Lower lobe of right lung (tissue), 2 donors: ENCODE results near the gene BTNL2. TPM values are rescaled to one million over a fixed set of nuclear protein-coding genes. Genes with fewer than 3 reads are reported as not detected.

ENCODE experiments used
- ATAC-seq, 2 donors: fragments of 200-7000 bp; cut with Tn5 transposase; one replicate each; pipeline ENCODE4 v1.9.1; 2020 to 2022; ENCODE audit warnings: mild to moderate bottlenecking in 2 of 2, moderate library complexity in 2 of 2
- DNase-seq: peaks from one replicate; pipeline ENCODE4 v3.0.0-alpha.2; 2020
- H3K27ac ChIP-seq: fragments of 200-600 bp; one replicate; pipeline ENCODE4 v1.8.0; 2022
- H3K27me3 ChIP-seq: fragments of 200-600 bp; one replicate; pipeline ENCODE4 v1.8.0; 2022; ENCODE audit warnings: low read depth
- H3K36me3 ChIP-seq: fragments of 200-600 bp; one replicate; pipeline ENCODE4 v1.8.0; 2022; ENCODE audit warnings: mild to moderate bottlenecking
- H3K4me1 ChIP-seq: fragments of 200-600 bp; one replicate; pipeline ENCODE4 v1.8.0; 2022
- H3K4me3 ChIP-seq: fragments of 200-600 bp; one replicate; pipeline ENCODE4 v1.8.0; 2022; ENCODE audit warnings: mild to moderate bottlenecking
- H3K9me3 ChIP-seq: fragments of 200-600 bp; one replicate; pipeline ENCODE4 v1.8.0; 2022
- intact Hi-C: fragments of 100-400 bp; cut with DNase I; formaldehyde crosslinking; loops from one replicate; pipeline ENCODE4 v1.11.0; 2022
- total RNA-seq: library from RNA; stranded (reverse); fragmentation: NEBNext Ultra II Directional; extraction: Animal tissue kit (Norgen Biotek cat#: 25700); gene quantifications from one replicate; pipeline ENCODE4 v1.2.1, GENCODE V29; 2021
- TF ChIP-seq, protein P1 (sequence below): fragments of 200-600 bp; IDR thresholded peaks from one replicate; pipeline ENCODE4 v1.8.0; 2022; ENCODE audit warnings: antibody characterized with exemption, mild to moderate bottlenecking
- donor health status: DM: no; HTN: yes; CAD: no; lungs with severe emphysema.

The BTNL2 gene
- total RNA-seq, 1 donor from 2014 or later = not detected

DNA sequence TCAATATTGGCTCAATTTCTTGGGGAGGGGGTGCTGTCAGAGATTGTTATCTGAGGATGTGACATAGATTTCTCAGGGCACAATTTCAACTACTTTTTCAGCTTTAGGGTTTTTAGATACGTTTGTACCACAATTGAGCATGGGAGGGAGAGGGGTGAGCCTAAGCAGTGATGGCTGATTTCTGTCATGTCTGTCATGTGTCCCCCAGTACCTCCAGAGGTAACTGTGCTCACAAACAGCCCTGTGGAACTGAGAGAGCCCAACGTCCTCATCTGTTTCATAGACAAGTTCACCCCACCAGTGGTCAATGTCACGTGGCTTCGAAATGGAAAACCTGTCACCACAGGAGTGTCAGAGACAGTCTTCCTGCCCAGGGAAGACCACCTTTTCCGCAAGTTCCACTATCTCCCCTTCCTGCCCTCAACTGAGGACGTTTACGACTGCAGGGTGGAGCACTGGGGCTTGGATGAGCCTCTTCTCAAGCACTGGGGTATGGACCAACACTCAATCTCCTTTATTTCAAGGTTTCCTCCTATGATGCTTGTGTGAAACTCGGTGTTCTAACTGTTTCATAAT lies 36.1 kb upstream of the BTNL2 start:
- H3K27me3 ChIP-seq = no peaks in the 10 kb centered on the region
- peak overlapping the region; percentile 10 for H3K4me3 ChIP-seq
- DNase-seq = no peak
- no peak for ATAC-seq
- TF ChIP-seq, protein P1, sequence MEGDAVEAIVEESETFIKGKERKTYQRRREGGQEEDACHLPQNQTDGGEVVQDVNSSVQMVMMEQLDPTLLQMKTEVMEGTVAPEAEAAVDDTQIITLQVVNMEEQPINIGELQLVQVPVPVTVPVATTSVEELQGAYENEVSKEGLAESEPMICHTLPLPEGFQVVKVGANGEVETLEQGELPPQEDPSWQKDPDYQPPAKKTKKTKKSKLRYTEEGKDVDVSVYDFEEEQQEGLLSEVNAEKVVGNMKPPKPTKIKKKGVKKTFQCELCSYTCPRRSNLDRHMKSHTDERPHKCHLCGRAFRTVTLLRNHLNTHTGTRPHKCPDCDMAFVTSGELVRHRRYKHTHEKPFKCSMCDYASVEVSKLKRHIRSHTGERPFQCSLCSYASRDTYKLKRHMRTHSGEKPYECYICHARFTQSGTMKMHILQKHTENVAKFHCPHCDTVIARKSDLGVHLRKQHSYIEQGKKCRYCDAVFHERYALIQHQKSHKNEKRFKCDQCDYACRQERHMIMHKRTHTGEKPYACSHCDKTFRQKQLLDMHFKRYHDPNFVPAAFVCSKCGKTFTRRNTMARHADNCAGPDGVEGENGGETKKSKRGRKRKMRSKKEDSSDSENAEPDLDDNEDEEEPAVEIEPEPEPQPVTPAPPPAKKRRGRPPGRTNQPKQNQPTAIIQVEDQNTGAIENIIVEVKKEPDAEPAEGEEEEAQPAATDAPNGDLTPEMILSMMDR = no peak
- no peaks in the 10 kb centered on the region for H3K9me3 ChIP-seq
- no peak overlapping the region for H3K27ac ChIP-seq
- H3K4me1 ChIP-seq = peaks cover 15% of the 10 kb centered on the region
- peaks cover 25% of the 10 kb centered on the region for H3K36me3 ChIP-seq
- intact Hi-C loops = no loop called here

DNA sequence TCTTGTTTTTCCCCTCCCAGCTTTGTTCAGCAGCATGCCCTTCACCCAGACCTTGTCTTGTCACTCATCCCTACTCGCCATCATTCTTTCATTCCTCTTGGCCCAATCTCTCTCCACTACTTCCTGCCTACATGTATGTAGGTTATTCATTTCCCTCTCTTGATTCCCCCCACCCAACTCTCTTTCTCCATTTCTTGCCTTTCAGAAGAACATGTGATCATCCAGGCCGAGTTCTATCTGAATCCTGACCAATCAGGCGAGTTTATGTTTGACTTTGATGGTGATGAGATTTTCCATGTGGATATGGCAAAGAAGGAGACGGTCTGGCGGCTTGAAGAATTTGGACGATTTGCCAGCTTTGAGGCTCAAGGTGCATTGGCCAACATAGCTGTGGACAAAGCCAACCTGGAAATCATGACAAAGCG lies 35.3 kb upstream of the BTNL2 start:
- Histone ChIP-seq H3K36me3 (peaks cover 25% of the 10 kb centered on the region), H3K27me3 (no peaks in the 10 kb centered on the region), H3K9me3 (no peaks in the 10 kb centered on the region), H3K27ac (no peak overlapping the region), H3K4me1 (peaks cover 15% of the 10 kb centered on the region), H3K4me3 (peak overlapping the region; percentile 67)
- TF ChIP-seq, protein P1 = no peak
- intact Hi-C loops = no loop called here
- ATAC-seq = no peak
- no peak for DNase-seq

DNA sequence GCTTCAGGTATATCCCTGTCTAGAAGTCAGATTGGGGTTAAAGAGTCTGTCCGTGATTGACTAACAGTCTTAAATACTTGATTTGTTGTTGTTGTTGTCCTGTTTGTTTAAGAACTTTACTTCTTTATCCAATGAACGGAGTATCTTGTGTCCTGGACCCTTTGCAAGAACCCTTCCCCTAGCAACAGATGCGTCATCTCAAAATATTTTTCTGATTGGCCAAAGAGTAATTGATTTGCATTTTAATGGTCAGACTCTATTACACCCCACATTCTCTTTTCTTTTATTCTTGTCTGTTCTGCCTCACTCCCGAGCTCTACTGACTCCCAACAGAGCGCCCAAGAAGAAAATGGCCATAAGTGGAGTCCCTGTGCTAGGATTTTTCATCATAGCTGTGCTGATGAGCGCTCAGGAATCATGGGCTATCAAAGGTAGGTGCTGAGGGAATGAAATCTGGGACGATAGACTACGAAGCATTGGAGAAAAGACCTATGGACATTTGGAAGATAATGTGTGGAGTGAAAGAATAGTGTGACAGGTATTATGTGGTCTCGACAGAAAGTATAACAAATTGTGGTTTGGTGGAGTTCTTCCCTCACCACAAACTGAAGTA lies 32.7 kb upstream of the BTNL2 start, which contains the start of gene HLA-DRA:
Gene HLA-DRA (plus strand): TSS at position 286 of the 613 bp plus-strand sequence. CDS start 64 bp downstream, at position 350.
- TF ChIP-seq, protein P1 = no peak
- Histone ChIP-seq H3K9me3 (no peaks in the 10 kb centered on the region), H3K4me3 (peak within 1 kb of the TSS; percentile 67), H3K4me1 (peaks cover 15% of the 10 kb centered on the region), H3K36me3 (peaks cover 24% of the 10 kb centered on the region), H3K27me3 (no peaks in the 10 kb centered on the region), H3K27ac (peak within 1 kb of the TSS; percentile 88)
- peak; percentile 91 to 94 for ATAC-seq
- no peak for DNase-seq
- intact Hi-C loops = loop anchor here (10.0 kb wide), 1 partner anchor 255 kb away; no protein-coding TSS in a partner anchor

DNA sequence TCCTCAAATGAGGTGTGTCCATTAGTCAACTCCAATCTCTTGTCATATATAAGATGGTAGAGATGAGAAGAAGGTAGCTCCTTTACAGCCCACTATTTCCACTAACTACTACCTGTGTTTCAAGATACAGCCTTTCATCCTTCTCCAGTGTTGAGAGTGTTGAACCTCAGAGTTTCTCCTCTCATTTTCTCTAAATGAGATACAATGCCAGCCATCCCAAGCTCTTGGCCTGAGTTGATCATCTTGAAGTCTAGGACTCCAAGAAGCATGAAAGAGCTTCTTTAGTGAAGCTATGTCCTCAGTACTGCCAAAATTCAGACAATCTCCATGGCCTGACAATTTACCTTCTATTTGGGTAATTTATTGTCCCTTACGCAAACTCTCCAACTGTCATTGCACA lies 32.2 kb upstream of the BTNL2 start:
- ATAC-seq = no peak
- intact Hi-C loops = loop anchor here (10.0 kb wide), 1 partner anchor 256 kb away; no protein-coding TSS in a partner anchor
- Histone ChIP-seq H3K27me3 (no peaks in the 10 kb centered on the region), H3K4me3 (no peak overlapping the region), H3K4me1 (peaks cover 15% of the 10 kb centered on the region), H3K36me3 (peaks cover 18% of the 10 kb centered on the region), H3K9me3 (no peaks in the 10 kb centered on the region), H3K27ac (peak overlapping the region; percentile 88)
- TF ChIP-seq, protein P1 = no peak
- no peak for DNase-seq

DNA sequence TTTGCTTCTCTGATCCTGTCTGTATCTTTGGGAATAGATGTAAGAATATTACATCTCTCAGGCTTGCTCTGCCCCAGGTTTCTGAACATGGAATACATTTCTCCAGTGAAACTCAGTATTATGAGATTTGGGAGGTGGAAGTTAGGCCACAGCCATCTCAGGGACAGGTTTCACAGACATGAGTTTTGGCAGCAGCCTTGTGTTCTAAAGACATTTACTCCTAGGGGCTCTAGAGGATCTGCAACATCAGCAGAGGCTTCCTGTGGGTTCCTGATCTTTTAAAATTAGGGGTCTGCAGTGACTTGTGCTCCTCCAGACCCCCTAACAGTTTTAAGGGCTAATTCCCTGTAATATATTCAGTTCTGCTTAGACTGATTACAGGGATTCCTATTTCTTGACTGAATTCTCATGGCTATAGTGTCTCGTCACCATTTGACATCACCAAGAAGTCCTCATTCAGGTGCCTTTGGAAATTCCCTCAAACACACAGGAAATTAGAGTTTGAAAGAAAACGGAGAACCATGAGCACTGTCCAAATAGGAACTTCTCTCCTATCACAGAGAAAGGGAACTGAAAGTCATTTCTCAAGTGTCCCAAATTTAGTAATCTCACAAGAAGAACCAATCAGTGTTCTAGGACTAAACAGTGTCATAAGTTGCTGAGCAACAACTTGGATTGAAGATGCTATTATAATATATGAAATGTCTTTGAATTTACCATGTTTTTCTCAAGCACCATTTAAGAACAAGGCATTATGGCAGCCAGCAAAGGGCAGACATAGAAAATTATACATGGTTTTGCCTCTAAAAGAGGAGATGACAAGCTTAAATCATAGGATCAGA lies 30.2 kb upstream of the BTNL2 start:
- Histone ChIP-seq H3K27ac (peak overlapping the region; percentile 79), H3K4me1 (peaks cover 14% of the 10 kb centered on the region), H3K9me3 (no peaks in the 10 kb centered on the region), H3K36me3 (no peaks in the 10 kb centered on the region), H3K4me3 (no peak overlapping the region), H3K27me3 (no peaks in the 10 kb centered on the region)
- TF ChIP-seq, protein P1 = no peak
- intact Hi-C loops = loop anchor here (10.0 kb wide), 1 partner anchor 258 kb away; no protein-coding TSS in a partner anchor
- DNase-seq (no peak), ATAC-seq (peak; percentile 78 to 84)
